ENCODE results near the gene RANBP2. TPM values are rescaled to one million over a fixed set of nuclear protein-coding genes. Genes with fewer than 3 reads are reported as not detected.
"Not testable (repeated sequence)": the region's sequence is repeated elsewhere in the genome, so short reads cannot be mapped to it uniquely, and the experiment has no call there.

RANBP2 gene
- total RNA-seq, 1 experiment from 2014 or later: 91.4 TPM

DNA sequence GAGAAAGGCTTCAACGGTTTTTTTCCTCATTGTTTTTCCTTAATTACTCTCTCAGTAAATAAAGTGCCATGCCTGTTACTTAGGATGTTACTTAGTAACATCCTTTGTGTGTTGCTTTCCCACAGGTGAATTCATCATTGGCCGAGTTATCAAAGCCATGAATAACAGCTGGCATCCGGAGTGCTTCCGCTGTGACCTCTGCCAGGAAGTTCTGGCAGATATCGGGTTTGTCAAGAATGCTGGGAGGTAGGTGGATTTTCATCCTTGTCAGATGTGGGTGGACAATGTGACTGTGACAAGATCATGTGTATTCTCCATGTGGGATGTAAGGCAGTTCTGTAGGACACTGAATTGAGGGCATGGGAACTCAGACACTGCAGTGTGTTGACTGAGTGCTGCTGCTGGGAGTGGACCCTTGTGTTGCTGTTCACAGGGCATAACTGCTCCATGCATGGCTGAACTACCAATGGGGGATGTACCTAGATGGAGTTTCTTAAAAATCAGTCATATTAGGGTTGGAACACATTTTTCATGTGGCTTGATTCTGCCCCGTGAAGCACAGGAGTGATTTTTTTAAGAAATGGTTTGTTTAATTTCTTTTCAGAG, 47.0 kb upstream of the RANBP2 start:
- H2BK15ac ChIP-seq (ENCODE audit: low read depth, low read length); H3K4ac ChIP-seq (ENCODE audit: low read depth, low read length); H3T11ph ChIP-seq (ENCODE audit: low read length); H3K27ac Mint-ChIP-seq; H2AFZ ChIP-seq (ENCODE audit: low read length); DNase-seq; H4K8ac ChIP-seq (replicated peaks; ENCODE audit: insufficient read length, low read depth, low read length); H3K4me3 Mint-ChIP-seq; H2BK20ac ChIP-seq (ENCODE audit: low read depth, low read length, poor library complexity, severe bottlenecking); H3K27ac ChIP-seq (ENCODE audit: insufficient read length, low read depth, low read length); H3K4me2 ChIP-seq (ENCODE audit: insufficient read depth, insufficient read length, low read length); H3K4me1 Mint-ChIP-seq; H4K20me1 ChIP-seq (ENCODE audit: control insufficient read depth, insufficient read depth, insufficient read length); H3K9me3 ChIP-seq (ENCODE audit: control insufficient read depth, low read depth, low read length); H2BK12ac ChIP-seq (ENCODE audit: insufficient read length, low read depth, low read length); H2AK5ac ChIP-seq (ENCODE audit: insufficient read length, low read length); H3K23me2 ChIP-seq (ENCODE audit: insufficient read length, low read depth, low read length, poor library complexity, severe bottlenecking); H3K23ac ChIP-seq (ENCODE audit: insufficient read length, low read depth, low read length); H3K14ac ChIP-seq (ENCODE audit: insufficient read depth, low read length); H3K27me3 ChIP-seq (ENCODE audit: insufficient read depth, low read length); H3K79me2 ChIP-seq (ENCODE audit: insufficient read depth, low read length); H3K4me1 ChIP-seq (ENCODE audit: insufficient read depth, low read length); H4K91ac ChIP-seq (ENCODE audit: insufficient read length, low read depth, low read length); H3K79me1 ChIP-seq (ENCODE audit: insufficient read depth, low read depth, low read length, poor library complexity, severe bottlenecking); H2BK120ac ChIP-seq (ENCODE audit: low read depth, low read length, poor library complexity, severe bottlenecking); H3K18ac ChIP-seq (ENCODE audit: insufficient read length, low read depth, low read length); H3K27me3 Mint-ChIP-seq (ENCODE audit: low read depth); H3K9me3 Mint-ChIP-seq; H3K9ac ChIP-seq (ENCODE audit: extremely low read depth, insufficient read length, low read length); H2BK5ac ChIP-seq (ENCODE audit: insufficient read length, low read length); H4K5ac ChIP-seq (ENCODE audit: insufficient read length, low read depth, low read length); H3K56ac ChIP-seq (ENCODE audit: insufficient read length, low read depth, low read length): not testable (repeated sequence)
- H3K36me3 Mint-ChIP-seq (ENCODE audit: insufficient read depth in 1 of 3, low read depth in 3 of 3): peaks cover 0 to 11% (median 5%) of the 10 kb centered on the region in 3 experiments; a peak in 5 of 7 replicates
- no CpG with 5 or more reads among the region's 6 CpGs for WGBS (ENCODE audit: extremely low coverage, insufficient read length, low lambda C conversion rate)

DNA sequence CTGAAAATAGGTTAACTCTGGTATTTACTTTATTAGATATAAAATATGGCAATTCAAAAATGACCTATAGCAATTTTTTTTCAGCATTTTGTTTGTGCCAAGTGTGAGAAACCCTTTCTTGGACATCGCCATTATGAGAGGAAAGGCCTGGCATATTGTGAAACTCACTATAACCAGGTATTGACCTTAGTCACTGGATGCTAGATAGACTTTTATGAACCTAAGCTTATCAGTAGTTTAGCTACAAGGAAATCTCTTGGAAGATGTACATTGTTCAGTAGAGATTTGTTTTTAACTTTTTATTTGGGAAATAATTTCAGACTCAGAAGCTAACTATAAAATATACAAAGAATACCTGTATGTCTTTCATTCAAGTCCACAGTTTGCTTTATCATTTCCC, 42.8 kb upstream of the RANBP2 start:
- not testable (repeated sequence) for H2BK15ac ChIP-seq (ENCODE audit: low read depth, low read length); H3K18ac ChIP-seq (ENCODE audit: insufficient read length, low read depth, low read length); H3K27ac ChIP-seq (ENCODE audit: insufficient read length, low read depth, low read length); H3K27me3 ChIP-seq (ENCODE audit: insufficient read depth, low read length); H3K9ac ChIP-seq (ENCODE audit: extremely low read depth, insufficient read length, low read length); H3T11ph ChIP-seq (ENCODE audit: low read length); H3K4me2 ChIP-seq (ENCODE audit: insufficient read depth, insufficient read length, low read length); H4K5ac ChIP-seq (ENCODE audit: insufficient read length, low read depth, low read length); H3K27me3 Mint-ChIP-seq (ENCODE audit: low read depth); H3K79me1 ChIP-seq (ENCODE audit: insufficient read depth, low read depth, low read length, poor library complexity, severe bottlenecking); H2BK20ac ChIP-seq (ENCODE audit: low read depth, low read length, poor library complexity, severe bottlenecking); H3K4me1 ChIP-seq (ENCODE audit: insufficient read depth, low read length); H3K4ac ChIP-seq (ENCODE audit: low read depth, low read length); H2BK12ac ChIP-seq (ENCODE audit: insufficient read length, low read depth, low read length); H3K4me3 Mint-ChIP-seq; DNase-seq; H3K9me3 Mint-ChIP-seq; H3K4me1 Mint-ChIP-seq; H2BK5ac ChIP-seq (ENCODE audit: insufficient read length, low read length); H3K79me2 ChIP-seq (ENCODE audit: insufficient read depth, low read length); H2AFZ ChIP-seq (ENCODE audit: low read length); H2BK120ac ChIP-seq (ENCODE audit: low read depth, low read length, poor library complexity, severe bottlenecking); H3K27ac Mint-ChIP-seq; H2AK5ac ChIP-seq (ENCODE audit: insufficient read length, low read length); H4K8ac ChIP-seq (replicated peaks; ENCODE audit: insufficient read length, low read depth, low read length); H3K14ac ChIP-seq (ENCODE audit: insufficient read depth, low read length); H3K9me3 ChIP-seq (ENCODE audit: control insufficient read depth, low read depth, low read length); H3K56ac ChIP-seq (ENCODE audit: insufficient read length, low read depth, low read length); H3K23me2 ChIP-seq (ENCODE audit: insufficient read length, low read depth, low read length, poor library complexity, severe bottlenecking); H4K91ac ChIP-seq (ENCODE audit: insufficient read length, low read depth, low read length); H3K23ac ChIP-seq (ENCODE audit: insufficient read length, low read depth, low read length); H4K20me1 ChIP-seq (ENCODE audit: control insufficient read depth, insufficient read depth, insufficient read length)
- no CpG with 5 or more reads among the region's 1 CpG for WGBS (ENCODE audit: extremely low coverage, insufficient read length, low lambda C conversion rate)
- H3K36me3 Mint-ChIP-seq (ENCODE audit: insufficient read depth in 1 of 3, low read depth in 3 of 3): peaks cover 0 to 20% (median 10%) of the 10 kb centered on the region in 3 experiments; a peak in 6 of 7 replicates

All from H9 (cell line).